Left ventricle myocardium inferior (tissue), 1 donor: ENCODE measurements around the gene PAOX. TPM values are rescaled to one million over a fixed set of nuclear protein-coding genes. Genes with fewer than 3 reads are reported as not detected.
A peak's percentile ranks its signal among the peaks of the same experiment; 100 is the strongest.
"Not testable (repeated sequence)": the region's sequence is repeated elsewhere in the genome, so short reads cannot be mapped to it uniquely, and the experiment has no call there.

Experiments used
- DNase-seq: peaks from one replicate; pipeline ENCODE4 v3.0.0-alpha.2; 2020
- H3K27ac ChIP-seq: fragments of 200-600 bp; replicated peaks from 2 replicates; pipeline ENCODE4 v1.8.0; 2021
- H3K27me3 ChIP-seq: fragments of 200-600 bp; 2 replicates; pipeline ENCODE4 v1.8.0; 2021; ENCODE audit warnings: low read depth
- H3K36me3 ChIP-seq: fragments of 200-600 bp; 2 replicates; pipeline ENCODE4 v1.8.0; 2021
- H3K4me1 ChIP-seq: fragments of 200-600 bp; 2 replicates; pipeline ENCODE4 v1.8.0; 2021
- H3K4me3 ChIP-seq: fragments of 200-600 bp; 2 replicates; pipeline ENCODE4 v1.8.0; 2021; ENCODE audit warnings: mild to moderate bottlenecking, moderate library complexity
- H3K9me3 ChIP-seq: fragments of 200-600 bp; replicated peaks from 2 replicates; pipeline ENCODE4 v1.8.0; 2021
- CTCF ChIP-seq: fragments of 200-600 bp; IDR thresholded peaks from 2 replicates; pipeline ENCODE4 v1.8.0; 2021; ENCODE audit warnings: antibody characterized with exemption, mild to moderate bottlenecking, borderline replicate concordance
- intact Hi-C: fragments of 100-400 bp; cut with micrococcal nuclease; formaldehyde crosslinking; loops from one replicate; pipeline ENCODE4 v1.11.0; 2022
- total RNA-seq: library from RNA; stranded (reverse); fragmentation: NEBNext Ultra II Directional; extraction: Animal tissue kit (Norgen Biotek cat#: 25700); gene quantifications from one replicate; pipeline ENCODE4 v1.2.1, GENCODE V29; 2021
- donor health status: DM: no; HTN: yes; CAD: no; lungs with severe emphysema.

Gene PAOX
- total RNA-seq, 1 donor from 2014 or later = 2.9 TPM

- Histone ChIP-seq H3K9me3 (no peaks in the 10 kb centered on the region), H3K27me3 (no peaks in the 10 kb centered on the region), H3K4me1 (peaks cover 11% of the 10 kb centered on the region), H3K27ac (no peak overlapping the region), H3K4me3 (no peak overlapping the region), H3K36me3 (peaks cover 93% of the 10 kb centered on the region)
- no peak for DNase-seq
- intact Hi-C loops = no loop called here
- TF ChIP-seq CTCF = no peak
These were observed 12.3 kb upstream of the PAOX start for GRCh38 chr10:133366751-133367150.

- intact Hi-C loops, H3K27me3 ChIP-seq, H3K27ac ChIP-seq, DNase-seq, H3K9me3 ChIP-seq, H3K4me3 ChIP-seq: not testable (repeated sequence)
- Histone ChIP-seq H3K36me3 (peaks cover 86% of the 10 kb centered on the region), H3K4me1 (peaks cover 18% of the 10 kb centered on the region)
These were observed 11.6 kb upstream of the PAOX start for GRCh38 chr10:133367461-133367860.

- DNase-seq = no peak
- H3K36me3 ChIP-seq = peaks cover 80% of the 10 kb centered on the region
- H3K4me1 ChIP-seq = peaks cover 19% of the 10 kb centered on the region
- no peak overlapping the region for H3K27ac ChIP-seq
- TF ChIP-seq CTCF = no peak
- intact Hi-C loops = no loop called here
- H3K4me3 ChIP-seq = no peak overlapping the region
- H3K9me3 ChIP-seq = no peaks in the 10 kb centered on the region
- no peaks in the 10 kb centered on the region for H3K27me3 ChIP-seq
These were observed 10.9 kb upstream of the PAOX start for GRCh38 chr10:133368153-133368552.

- Histone ChIP-seq H3K4me1 (peaks cover 24% of the 10 kb centered on the region), H3K4me3 (no peak overlapping the region), H3K27me3 (no peaks in the 10 kb centered on the region), H3K36me3 (peaks cover 59% of the 10 kb centered on the region), H3K9me3 (no peaks in the 10 kb centered on the region), H3K27ac (no peak overlapping the region)
- no peak for DNase-seq
- no peak for TF ChIP-seq CTCF
- intact Hi-C loops = no loop called here
These were observed 8.9 kb upstream of the PAOX start for GRCh38 chr10:133370030-133370786.

GRCh38 chr10:133372507-133372906 lies 6.6 kb upstream of the PAOX start:
- H3K4me1 ChIP-seq = peaks cover 22% of the 10 kb centered on the region
- intact Hi-C loops = no loop called here
- H3K27ac ChIP-seq = no peak overlapping the region
- no peaks in the 10 kb centered on the region for H3K9me3 ChIP-seq
- peaks cover 39% of the 10 kb centered on the region for H3K36me3 ChIP-seq
- peak overlapping the region; percentile 85 for H3K4me3 ChIP-seq
- no peak for DNase-seq
- no peak for TF ChIP-seq CTCF
- no peaks in the 10 kb centered on the region for H3K27me3 ChIP-seq
